GM21367 (cell line): ENCODE results near the gene TSC22D1.
"Not testable (repeated sequence)": the region's sequence is repeated elsewhere in the genome, so short reads cannot be mapped to it uniquely, and the experiment has no call there.

ENCODE experiments used
- ATAC-seq: cut with Tn5 transposase; IDR thresholded peaks from one replicate; pipeline ENCODE4 v1.9.1; 2021; ENCODE audit not compliant: unreplicated experiment

Gene TSC22D1

GRCh38 chr13:44573790-44574465 is 2.2 kb downstream of the TSC22D1 start:
- no peak for ATAC-seq

DNA sequence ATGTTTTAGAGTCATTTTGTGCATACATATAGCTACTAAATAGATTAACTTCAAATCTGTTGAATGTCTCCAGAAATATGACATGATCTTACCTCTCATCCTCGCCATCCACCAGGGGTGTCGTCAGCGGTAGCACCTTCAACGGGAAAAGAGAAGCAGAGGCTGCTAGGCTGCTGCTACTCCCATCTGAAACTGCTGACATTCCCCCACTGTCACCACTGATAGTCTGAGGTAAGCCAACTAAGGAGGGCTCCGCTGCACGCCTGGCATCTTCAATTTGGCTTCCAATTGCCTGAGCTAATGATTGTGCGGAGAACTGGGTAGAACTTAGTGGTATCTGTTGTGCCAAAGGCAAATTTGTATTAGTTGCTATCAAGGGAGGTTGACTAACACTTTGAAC is 3.1 kb downstream of the TSC22D1 start:
- no peak for ATAC-seq

- ATAC-seq = no peak
Observed at GRCh38 chr13:44566601-44567000, 9.5 kb downstream of the TSC22D1 start.

GRCh38 chr13:44565881-44566280 is 10.2 kb downstream of the TSC22D1 start:
- no peak for ATAC-seq

DNA sequence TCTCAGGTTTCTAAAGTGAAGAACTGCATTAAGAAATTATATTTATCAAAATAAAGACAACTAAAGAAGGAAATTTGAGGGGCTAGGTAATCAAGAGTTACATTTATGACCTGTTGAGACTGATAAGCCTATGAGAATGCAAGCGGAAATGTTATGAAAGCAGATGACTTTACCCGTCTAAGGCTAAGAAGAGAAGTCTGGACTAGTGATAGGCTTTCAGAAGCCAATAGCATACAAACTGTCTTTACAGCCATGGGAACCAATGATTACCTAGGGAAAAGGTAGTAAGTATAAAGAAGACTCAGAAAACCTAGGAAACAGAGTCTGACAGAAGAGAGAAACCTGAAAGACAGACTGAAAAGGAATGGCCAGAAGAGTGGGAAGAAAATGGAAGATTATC is 11.2 kb downstream of the TSC22D1 start:
- ATAC-seq = no peak

- not testable (repeated sequence) for ATAC-seq
Observed at GRCh38 chr13:44562853-44563252, 13.3 kb downstream of the TSC22D1 start.

GRCh38 chr13:44561351-44561750 is 14.8 kb downstream of the TSC22D1 start:
- no peak for ATAC-seq

DNA sequence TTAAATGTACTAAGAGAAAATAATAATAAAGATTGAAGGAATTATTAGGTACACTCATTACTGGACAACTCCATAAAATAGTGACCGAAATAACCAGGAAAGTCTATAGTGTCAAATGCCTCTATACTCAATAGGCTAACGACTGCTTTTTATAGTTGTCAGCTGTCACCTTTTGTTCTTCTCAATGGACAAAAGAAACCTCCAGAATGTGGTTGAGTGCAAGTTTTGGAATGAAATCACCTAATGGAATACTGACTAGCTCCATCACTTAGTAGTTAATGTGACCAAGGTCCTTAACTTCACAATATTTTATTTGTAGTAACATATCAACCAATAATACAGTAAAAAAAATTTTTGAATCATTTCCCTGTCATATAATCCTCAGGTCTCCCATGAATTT is 18.1 kb downstream of the TSC22D1 start:
- no peak for ATAC-seq

DNA sequence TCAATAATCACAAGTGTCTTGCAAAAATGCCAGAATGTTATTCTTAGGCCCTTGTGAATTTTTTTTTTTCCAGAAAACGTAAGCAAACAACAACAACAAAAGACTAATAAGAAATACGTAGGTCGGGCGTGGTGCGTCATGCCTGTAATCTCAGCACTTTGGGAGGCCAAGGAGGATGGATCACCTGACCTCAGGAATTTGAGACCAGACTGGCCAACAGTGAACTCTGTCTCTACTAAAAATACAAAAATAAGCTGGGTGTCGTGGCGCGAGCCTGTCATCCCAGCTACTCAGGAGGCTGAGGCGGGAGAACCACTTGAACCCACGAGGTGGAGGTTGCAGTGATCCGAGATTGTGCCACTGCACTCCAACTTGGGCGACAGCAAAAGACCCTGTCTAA is 20.9 kb downstream of the TSC22D1 start:
- no peak for ATAC-seq

DNA sequence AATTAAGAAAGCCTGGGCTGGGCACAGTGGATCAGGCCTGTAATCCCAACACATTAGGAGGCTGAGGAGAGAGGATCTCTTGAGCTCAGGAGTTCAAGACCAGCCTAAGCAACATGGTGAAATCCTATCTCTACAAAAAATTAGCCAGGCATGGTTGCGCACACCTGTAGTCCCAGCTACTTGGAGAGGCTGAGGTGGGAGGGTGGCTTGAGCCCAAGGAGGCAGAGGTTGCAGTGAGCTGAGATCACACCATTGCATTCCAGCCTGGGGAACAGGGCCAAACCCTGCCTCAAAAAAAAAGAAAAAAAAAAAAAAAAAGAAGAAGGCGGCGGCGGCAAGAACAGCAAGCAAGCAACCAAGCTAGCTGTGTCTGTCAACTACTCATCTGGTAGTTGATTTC is 26.7 kb downstream of the TSC22D1 start:
- no peak for ATAC-seq

GRCh38 chr13:44546164-44546563 is 30.0 kb downstream of the TSC22D1 start:
- no peak for ATAC-seq

GRCh38 chr13:44543369-44543768 is 32.8 kb downstream of the TSC22D1 start:
- no peak for ATAC-seq

GRCh38 chr13:44542361-44542760 is 33.8 kb downstream of the TSC22D1 start:
- no peak for ATAC-seq

- no peak for ATAC-seq
Observed at GRCh38 chr13:44541601-44542000, 34.5 kb downstream of the TSC22D1 start.

DNA sequence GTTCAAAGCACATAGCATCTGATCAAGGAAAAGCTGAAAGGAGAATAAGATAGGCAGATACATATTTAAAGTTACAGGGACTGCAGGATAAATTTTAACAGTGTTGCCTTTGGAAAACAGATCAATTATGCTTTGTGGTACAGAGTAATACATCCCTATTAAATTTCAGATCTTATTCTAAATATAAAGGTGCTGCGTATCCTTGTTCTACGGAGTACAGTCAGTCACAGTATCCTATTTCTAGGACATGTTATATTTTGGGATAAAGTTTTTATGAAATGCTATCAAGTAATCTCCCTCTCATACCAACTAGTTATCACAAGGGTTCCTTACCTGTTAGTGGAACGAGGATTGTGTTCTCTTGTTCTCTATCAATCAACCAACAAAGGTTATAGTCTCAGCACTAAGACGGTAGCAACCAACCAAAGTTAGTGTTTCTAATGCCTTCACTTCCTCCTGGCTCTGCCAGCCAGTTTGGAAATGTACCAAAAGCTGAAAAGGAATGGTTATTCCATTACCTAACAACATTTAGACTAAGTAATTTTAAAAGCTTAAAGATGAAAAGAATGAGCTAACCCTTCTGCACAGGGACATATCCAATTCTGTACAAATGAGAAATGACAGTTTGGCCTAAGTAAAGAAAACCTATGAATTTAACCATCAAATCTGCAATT is 35.2 kb downstream of the TSC22D1 start:
- ATAC-seq = no peak

DNA sequence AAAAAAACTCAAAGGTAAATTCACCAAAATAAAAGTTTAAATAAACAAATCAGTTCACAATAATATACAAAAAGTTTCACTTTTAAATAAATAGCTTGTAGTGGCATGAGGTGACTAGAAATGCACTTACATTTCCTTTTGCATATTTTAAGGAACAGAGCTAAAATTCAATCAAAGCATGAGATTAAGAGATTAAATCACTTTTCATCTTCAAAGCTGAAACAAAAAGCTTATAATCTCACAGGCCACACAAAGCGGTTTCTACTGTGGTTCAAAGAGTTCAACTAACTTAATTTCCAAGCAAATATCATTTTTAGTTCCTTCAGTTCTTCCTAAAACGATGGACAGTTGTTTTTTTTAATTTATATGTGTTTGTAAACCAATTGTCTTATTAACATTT is 38.9 kb downstream of the TSC22D1 start:
- no peak for ATAC-seq

GRCh38 chr13:44523146-44524015 is 52.7 kb downstream of the TSC22D1 start:
- no peak for ATAC-seq

- no peak for ATAC-seq
Observed at GRCh38 chr13:44519642-44520041, 56.5 kb downstream of the TSC22D1 start.

GRCh38 chr13:44516771-44517170 is 59.4 kb downstream of the TSC22D1 start:
- no peak for ATAC-seq

DNA sequence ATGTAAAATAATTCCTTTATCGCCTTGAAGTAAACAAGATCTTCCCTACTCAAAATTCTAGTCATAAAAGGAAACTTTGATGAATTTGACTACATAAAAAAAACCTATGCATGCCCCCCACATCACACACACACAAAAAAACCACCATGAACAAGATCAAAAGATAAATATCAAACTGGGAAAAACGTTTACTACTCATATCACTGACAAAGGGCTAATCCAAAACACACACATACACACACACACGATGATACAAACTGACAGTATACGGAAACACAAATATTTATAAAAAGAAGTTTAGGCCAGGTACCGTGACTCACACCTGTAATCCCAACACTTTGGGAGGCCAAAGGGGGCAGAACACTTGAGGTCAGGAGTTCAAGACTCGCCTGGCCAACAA is 61.9 kb downstream of the TSC22D1 start:
- no peak for ATAC-seq

DNA sequence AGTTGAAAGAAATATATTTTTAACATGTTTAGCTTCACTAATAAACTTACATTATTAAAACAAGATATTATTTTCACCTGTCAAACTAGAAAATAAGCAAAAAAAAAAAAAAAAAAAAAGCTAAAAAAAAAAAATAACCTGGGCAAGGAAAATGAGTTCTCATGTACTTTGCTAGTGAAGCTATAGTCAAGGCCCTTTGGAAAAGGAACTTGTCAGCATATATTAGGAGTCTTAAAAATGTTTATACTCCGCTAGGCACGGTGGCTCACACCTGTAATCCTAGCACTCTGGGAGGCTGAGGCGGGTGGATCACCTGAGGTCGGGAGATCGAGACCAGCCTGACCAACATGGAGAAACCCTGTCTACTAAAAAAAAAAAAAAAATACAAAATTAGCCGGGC is 66.3 kb downstream of the TSC22D1 start:
- ATAC-seq = not testable (repeated sequence)

GRCh38 chr13:44508562-44509077 is 67.5 kb downstream of the TSC22D1 start:
- no peak for ATAC-seq
